GM21786 (cell line): ENCODE data around the gene C22orf15.

Source experiments
- ATAC-seq: cut with Tn5 transposase; IDR thresholded peaks from one replicate; pipeline ENCODE4 v1.9.1; 2021; ENCODE audit not compliant: unreplicated experiment

C22orf15 gene

GRCh38 chr22:23786752-23787599 lies 24.2 kb downstream of the C22orf15 start, which contains the start of gene SMARCB1:
Gene SMARCB1 (plus strand): TSS chr22:23786966. CDS start chr22:23787170, 204 bp downstream.
- ATAC-seq, result peak; percentile 67

DNA sequence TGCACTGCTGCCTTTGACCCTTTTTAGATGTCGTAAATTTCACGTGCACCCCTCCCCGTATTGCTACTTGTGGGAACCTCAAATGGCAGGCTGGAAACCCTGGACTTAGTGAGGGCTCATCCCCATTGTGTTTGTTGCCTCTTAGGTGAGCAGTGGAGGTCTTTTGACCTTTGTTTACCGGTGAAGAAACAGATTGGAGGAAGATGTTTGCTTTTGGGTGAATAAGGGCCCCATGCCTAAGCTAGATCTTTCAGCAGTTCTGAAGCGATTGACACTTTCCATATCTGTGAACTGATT lies 24.8 kb downstream of the C22orf15 start:
- ATAC-seq, result no peak

GRCh38 chr22:23787910-23788309 lies 25.1 kb downstream of the C22orf15 start:
- no peak for ATAC-seq

GRCh38 chr22:23789121-23789520 lies 26.3 kb downstream of the C22orf15 start:
- ATAC-seq, result no peak

- ATAC-seq, result no peak
Observed at GRCh38 chr22:23789638-23790037, 26.8 kb downstream of the C22orf15 start.

GRCh38 chr22:23790819-23791737 lies 28.3 kb downstream of the C22orf15 start:
- no peak for ATAC-seq

DNA sequence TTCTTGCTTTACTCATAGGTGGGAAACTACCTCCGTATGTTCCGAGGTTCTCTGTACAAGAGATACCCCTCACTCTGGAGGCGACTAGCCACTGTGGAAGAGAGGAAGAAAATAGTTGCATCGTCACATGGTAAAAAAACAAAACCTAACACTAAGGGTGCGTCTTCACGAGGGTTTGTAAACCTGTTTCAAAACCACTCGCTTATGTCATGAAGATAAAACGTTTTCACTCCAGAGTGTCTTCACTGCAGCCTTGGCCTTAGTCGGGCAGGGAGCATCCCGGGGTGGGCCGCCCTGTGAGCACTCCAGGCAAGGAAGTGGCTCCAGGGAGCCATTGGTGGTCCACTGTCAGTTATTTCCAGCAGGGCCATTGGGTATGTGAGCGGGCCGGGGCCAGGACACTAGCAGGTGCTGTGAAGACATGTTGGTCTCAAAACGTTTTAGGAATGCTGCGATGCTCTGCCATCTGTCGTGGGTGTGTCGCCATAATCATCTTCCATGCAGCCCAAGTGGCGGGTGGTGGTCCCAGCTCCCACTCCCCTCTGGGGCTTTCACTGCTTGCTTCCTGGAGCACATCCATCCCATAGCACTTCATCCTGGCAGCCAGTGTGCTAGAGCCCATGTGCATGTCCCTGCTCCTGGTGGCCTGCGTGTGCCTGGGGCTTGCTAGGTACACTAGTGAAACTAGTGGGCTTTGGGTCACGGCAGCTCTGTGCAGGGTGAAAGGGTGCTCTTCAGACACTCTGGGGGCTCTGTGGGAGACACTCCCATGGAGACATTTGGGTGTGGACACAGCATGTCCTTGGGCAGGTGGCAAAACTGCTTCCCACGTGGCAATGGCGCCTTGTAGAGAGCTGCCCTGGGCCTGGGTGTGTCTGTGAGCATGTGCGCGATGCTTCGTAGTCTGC lies 29.2 kb downstream of the C22orf15 start:
- no peak for ATAC-seq

DNA sequence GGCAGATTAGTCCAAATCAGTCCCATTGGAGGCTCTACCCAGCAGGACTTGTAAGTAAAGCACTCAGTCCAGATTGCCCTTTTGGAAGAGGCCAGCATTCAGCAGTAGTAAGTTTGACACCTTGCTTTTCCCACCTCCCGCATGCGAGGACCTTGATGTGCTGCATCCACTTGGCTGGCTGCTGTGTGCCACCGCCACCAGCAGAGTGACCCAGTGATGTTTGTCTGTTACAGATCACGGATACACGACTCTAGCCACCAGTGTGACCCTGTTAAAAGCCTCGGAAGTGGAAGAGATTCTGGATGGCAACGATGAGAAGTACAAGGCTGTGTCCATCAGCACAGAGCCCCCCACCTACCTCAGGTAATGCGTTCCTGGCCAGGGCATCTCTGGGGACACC lies 30.5 kb downstream of the C22orf15 start:
- no peak for ATAC-seq

DNA sequence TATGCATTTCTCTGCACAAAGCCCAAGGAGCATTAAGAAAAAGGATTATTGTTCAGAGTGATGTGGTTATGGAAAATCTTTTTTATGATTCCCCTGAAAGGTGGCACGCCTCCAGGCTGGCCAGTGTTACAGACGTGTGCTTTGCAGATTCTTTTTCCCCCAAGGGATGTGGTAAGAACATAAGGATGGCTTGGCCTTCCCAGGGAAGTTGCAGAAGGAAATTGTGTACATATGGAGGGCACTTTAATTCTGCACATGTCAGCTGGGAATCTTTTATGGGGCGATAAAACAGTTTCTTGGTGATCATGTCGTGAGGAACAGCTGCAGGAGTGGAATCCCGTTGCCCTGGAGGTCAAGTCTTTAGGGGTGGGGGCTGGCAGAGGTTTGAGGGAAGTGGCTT lies 33.7 kb downstream of the C22orf15 start:
- no peak for ATAC-seq

DNA sequence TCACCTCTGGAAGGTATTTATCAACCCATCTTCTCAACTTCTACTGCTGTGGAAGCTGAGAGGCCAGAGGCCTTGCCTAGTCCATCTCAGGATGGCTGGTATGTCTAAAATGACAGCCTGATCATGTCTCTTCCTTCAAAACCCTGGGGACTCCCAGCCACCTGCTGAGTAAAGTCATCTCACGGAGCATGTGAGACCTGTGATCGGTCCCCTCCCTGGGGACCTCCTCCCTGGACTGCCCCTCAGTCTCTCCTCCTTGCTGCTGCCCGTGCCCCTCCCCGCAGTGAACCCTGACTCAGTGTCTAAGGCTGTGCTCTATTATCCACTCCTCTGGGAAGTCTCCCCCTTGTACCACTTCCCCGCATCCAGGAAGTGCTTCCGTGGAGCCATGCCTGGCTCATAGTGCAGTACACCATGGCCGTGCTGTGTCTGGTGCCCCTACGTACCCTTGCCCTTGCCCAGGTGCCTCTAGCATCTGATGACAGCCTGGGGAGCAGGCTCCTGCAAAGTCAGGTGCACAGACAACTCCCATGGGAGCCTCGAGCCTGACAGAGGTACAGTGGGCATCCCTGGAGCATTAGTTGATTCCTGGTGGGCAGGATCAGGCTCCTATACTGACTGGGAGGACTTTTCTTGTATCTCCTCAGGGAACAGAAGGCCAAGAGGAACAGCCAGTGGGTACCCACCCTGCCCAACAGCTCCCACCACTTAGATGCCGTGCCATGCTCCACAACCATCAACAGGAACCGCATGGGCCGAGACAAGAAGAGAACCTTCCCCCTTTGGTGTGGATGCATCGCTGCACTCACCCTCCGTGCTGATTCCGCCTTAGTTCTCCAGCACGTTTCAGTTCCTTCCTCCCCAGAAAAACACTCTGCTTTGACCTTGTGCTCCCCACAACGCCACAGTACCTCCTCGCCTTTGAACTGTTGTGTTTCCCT lies 37.8 kb downstream of the C22orf15 start:
- ATAC-seq, result peak; percentile 67

GRCh38 chr22:23801238-23801821 lies 38.5 kb downstream of the C22orf15 start:
- no peak for ATAC-seq

DNA sequence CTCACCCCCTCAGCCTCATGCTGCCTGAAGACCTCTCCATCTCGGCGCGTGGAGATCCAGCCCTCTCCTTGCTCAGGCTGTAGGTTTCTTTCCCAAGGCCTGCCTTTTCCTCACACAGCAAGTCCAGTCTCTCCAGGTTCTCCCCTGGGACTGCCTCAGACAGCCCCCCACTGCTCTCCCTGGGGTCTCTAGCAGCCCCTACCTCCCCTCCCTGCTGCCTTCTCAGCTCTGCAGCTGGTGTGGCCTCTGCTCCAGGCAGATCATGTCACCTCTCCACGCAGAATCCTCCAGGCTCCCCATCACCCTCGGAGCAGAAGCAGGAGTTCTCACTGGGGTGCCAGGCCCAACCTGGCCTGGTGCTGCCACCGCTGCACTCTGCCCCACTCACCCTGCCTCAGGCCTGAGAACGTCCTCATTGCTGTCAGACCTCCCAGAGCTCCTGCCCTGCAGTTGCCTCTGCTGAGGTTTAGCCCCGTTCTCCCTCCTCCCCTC lies 39.1 kb downstream of the C22orf15 start:
- no peak for ATAC-seq

- no peak for ATAC-seq
Observed at GRCh38 chr22:23803001-23803819, 40.4 kb downstream of the C22orf15 start.

DNA sequence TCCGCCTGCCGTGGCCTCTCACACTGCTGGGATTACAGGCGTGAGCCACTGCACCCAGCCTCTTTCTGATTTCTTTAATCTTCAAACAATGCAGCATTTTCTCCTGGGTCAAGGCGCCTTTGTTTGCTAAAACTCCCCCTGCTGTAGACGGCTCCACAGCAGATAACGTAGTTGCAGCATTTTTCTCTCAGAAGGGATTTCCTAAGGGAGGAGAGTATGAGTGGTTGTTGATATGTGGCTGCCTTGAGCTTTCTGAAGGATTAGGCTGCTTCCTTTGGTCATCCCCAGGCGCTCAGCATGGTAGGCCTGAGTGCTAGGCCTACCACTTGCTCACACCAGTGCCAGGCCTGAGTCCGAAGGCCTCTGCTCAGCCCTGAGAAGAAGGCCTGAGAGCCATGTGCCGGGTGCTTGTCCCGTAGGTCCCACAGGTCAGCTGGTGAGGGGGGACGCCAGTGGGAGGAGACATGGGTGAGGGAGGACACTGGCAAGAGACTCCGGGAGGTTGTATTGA lies 42.0 kb downstream of the C22orf15 start:
- no peak for ATAC-seq

DNA sequence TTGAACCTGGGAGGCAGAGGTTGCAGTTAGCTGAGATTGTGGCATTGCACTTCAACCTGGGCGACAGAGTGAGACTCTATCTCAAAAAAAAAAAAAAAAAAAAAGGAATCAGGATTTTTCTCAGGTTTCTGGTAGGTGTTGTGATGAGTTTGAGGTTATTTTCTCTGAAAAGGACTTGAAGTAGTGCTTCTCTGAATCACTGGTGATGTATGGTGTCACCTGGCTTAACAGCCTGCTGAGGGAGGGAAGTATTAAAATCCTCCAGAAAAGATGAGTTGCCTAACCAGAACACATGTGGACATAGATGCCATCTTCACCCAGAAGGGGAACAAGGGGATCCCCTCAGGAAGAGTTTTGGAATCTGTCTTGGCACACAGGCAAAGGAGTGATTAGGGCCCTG lies 44.0 kb downstream of the C22orf15 start:
- no peak for ATAC-seq

- no peak for ATAC-seq
Observed at GRCh38 chr22:23812378-23812777, 49.6 kb downstream of the C22orf15 start.
